ENCODE measurements around the gene ZDHHC7. TPM values are rescaled to one million over a fixed set of nuclear protein-coding genes. Genes with fewer than 3 reads are reported as not detected.

ZDHHC7 gene
- total and polyA plus RNA-seq, 2 of the 8 experiments (the other 6 are each of a cell fraction or from before 2014, with no cell fraction given), result 40.5 to 56.3 TPM

- no peak overlapping the region for H3K56ac ChIP-seq (replicated peaks; ENCODE audit: insufficient read length, low read depth, low read length)
- no peak overlapping the region for H2BK15ac ChIP-seq (ENCODE audit: low read length)
- peaks cover 0 to 27% of the 10 kb centered on the region in 2 experiments; a peak in 3 of 4 replicates for H3K79me2 ChIP-seq (ENCODE audit: control insufficient read depth in 1 of 2, insufficient read depth in 2 of 2, low read length in 2 of 2)
- H3K23ac ChIP-seq (ENCODE audit: insufficient read length), result no peak overlapping the region
- FAIRE-seq (no peak), DNase-seq (ENCODE audit: low read depth in 1 of 2, low spot score in 2 of 2) (no peak)
- no peaks in the 10 kb centered on the region for H3K9me3 ChIP-seq (ENCODE audit: insufficient read depth in 2 of 2, low read depth in 1 of 2, low read length in 1 of 2)
- H4K20me1 ChIP-seq (replicated peaks in 1 of 2; ENCODE audit: control insufficient read depth in 1 of 2, insufficient read depth in 2 of 2, low read length in 2 of 2), result peaks cover 6 to 10% of the 10 kb centered on the region in 2 experiments
- no peak overlapping the region for H3K14ac ChIP-seq (ENCODE audit: insufficient read length)
- H2BK5ac ChIP-seq (ENCODE audit: low read depth, low read length), result no peak overlapping the region
- H3K36me3 ChIP-seq (ENCODE audit: control insufficient read depth in 2 of 4, insufficient read depth in 4 of 4, low read length in 3 of 4), result peaks cover 0 to 15% (median 3%) of the 10 kb centered on the region in 4 experiments; a peak in 5 of 8 replicates
- no peak overlapping the region for H3K4me2 ChIP-seq (ENCODE audit: insufficient read depth in 1 of 2, low read depth in 2 of 2, low read length in 2 of 2)
- CTCF ChIA-PET (ENCODE audit: partially characterized antibody), result interaction anchor here (0.8 to 1.8 kb wide), 4 partner anchors 9 to 60 kb away, joined by 3 to 5 read pairs (median 3); no protein-coding TSS in a partner anchor
- no peak overlapping the region for H3K18ac ChIP-seq (ENCODE audit: extremely low read depth, low read length)
- H3K79me1 ChIP-seq (ENCODE audit: low read depth, low read length), result peaks cover 3% of the 10 kb centered on the region; the same call in 1 of the 2 replicates
- H3K4me1 ChIP-seq (replicated peaks in 1 of 4; ENCODE audit: control insufficient read depth in 3 of 4, insufficient read depth in 4 of 4, low read length in 3 of 4), result 0 out of 7 replicates have a peak, but pooled peaks cover 0 to 3% (median 0%) of the 10 kb centered on the region in 4 experiments
- H4K8ac ChIP-seq (ENCODE audit: extremely low read depth, insufficient read depth, low read length), result no peak overlapping the region
- no peaks in the 10 kb centered on the region for H3K27me3 ChIP-seq (replicated peaks in 1 of 4; ENCODE audit: control insufficient read depth in 3 of 4, extremely low read depth in 1 of 4, insufficient read depth in 3 of 4, low read length in 3 of 4)
- no peak overlapping the region for H2BK12ac ChIP-seq (ENCODE audit: low read depth, low read length)
- TF ChIP-seq SUZ12 (IDR thresholded peaks at IDR 0.05; ENCODE audit: low read length) (no peak), SRF (IDR thresholded peaks at IDR 0.05; ENCODE audit: low read depth, low read length) (no peak), BRCA1 (IDR thresholded peaks at IDR 0.05; ENCODE audit: low read depth, low read length) (no peak), CBX8 (IDR thresholded peaks at IDR 0.05; ENCODE audit: borderline replicate concordance, low read depth, low read length) (no peak), POU5F1 (IDR thresholded peaks at IDR 0.05; ENCODE audit: low read depth, low read length) (no peak), RXRA (IDR thresholded peaks at IDR 0.05; ENCODE audit: insufficient read depth, low read depth, low read length) (no peak), RFX5 (IDR thresholded peaks at IDR 0.05; ENCODE audit: borderline replicate concordance, low read depth, low read length) (no peak), POLR2AphosphoS5 (IDR thresholded peaks at IDR 0.05; ENCODE audit: low read depth, low read length) (no peak), KDM5A (IDR thresholded peaks at IDR 0.05; ENCODE audit: low read length) (no peak), NRF1 (IDR thresholded peaks at IDR 0.05; ENCODE audit: low read depth, low read length) (no peak), CHD1 (IDR thresholded peaks at IDR 0.05; ENCODE audit: low read depth, low read length) (no peak), EZH2 (IDR thresholded peaks at IDR 0.05; ENCODE audit: low read depth, low read length, severe bottlenecking) (no peak)
- no peak overlapping the region for H2BK20ac ChIP-seq (ENCODE audit: low read length)
- no peak overlapping the region for H4K91ac ChIP-seq (replicated peaks; ENCODE audit: insufficient read length, low read length)
- no peak overlapping the region for H3K4me3 ChIP-seq (ENCODE audit: extremely low read depth in 1 of 4, insufficient read depth in 2 of 4, low read depth in 3 of 4, low read length in 4 of 4)
- no peak overlapping the region for H3K27ac ChIP-seq (ENCODE audit: low read depth, low read length)
- H3K4ac ChIP-seq (replicated peaks; ENCODE audit: insufficient read length, low read depth, low read length), result no peak overlapping the region
- no peak overlapping the region for H3K9ac ChIP-seq (replicated peaks in 1 of 4; ENCODE audit: extremely low read depth in 1 of 4, low read depth in 3 of 4, low read length in 3 of 4)
- 93% methylated on average over 11 of the region's 11 CpGs; no CpG with 5 or more reads in 1 of the 2 experiments for WGBS, 2 experiments (ENCODE audit: extremely low coverage in 1 of 2, insufficient coverage in 1 of 2, insufficient read length in 1 of 2, insufficient replicate concordance in 2 of 2, low coverage in 1 of 2, low lambda C conversion rate in 2 of 2, missing lambda C conversion rate in 1 of 2)
- POLR2A ChIA-PET (ENCODE audit: partially characterized antibody), result no interaction called here
- H2AK5ac ChIP-seq (ENCODE audit: low read depth, low read length), result no peak overlapping the region
- H2BK120ac ChIP-seq (replicated peaks; ENCODE audit: low read depth, low read length), result no peak overlapping the region
- no peak overlapping the region for H2AFZ ChIP-seq (ENCODE audit: low read length)
- no peak overlapping the region for H4K5ac ChIP-seq (ENCODE audit: insufficient read length, low read depth, low read length)
- no peaks in the 10 kb centered on the region for H3K23me2 ChIP-seq (ENCODE audit: low read depth, low read length)
Measured at GRCh38 chr16:84996365-84996764, 15.0 kb downstream of the ZDHHC7 start.

Measured in H1 (cell line).